ENCODE data around the gene JUP.

The JUP gene

GRCh38 chr17:41810659-41811548 lies 24.4 kb upstream of the JUP start:
- DNase-seq (ENCODE audit: low spot score) = no peak

GRCh38 chr17:41806685-41807445 lies 20.4 kb upstream of the JUP start:
- no peak for DNase-seq (ENCODE audit: low spot score)

- DNase-seq (ENCODE audit: low spot score) = no peak
Observed at GRCh38 chr17:41803049-41804020, 16.8 kb upstream of the JUP start.

GRCh38 chr17:41801374-41802271 lies 15.1 kb upstream of the JUP start:
- peak; percentile 87 for DNase-seq (ENCODE audit: low spot score)

- no peak for DNase-seq (ENCODE audit: low spot score)
Observed at GRCh38 chr17:41800601-41801373, 14.3 kb upstream of the JUP start.

GRCh38 chr17:41799366-41799765 lies 12.9 kb upstream of the JUP start:
- DNase-seq (ENCODE audit: low spot score) = no peak

GRCh38 chr17:41797377-41797776 lies 10.9 kb upstream of the JUP start:
- no peak for DNase-seq (ENCODE audit: low spot score)

- no peak for DNase-seq (ENCODE audit: low spot score)
Observed at GRCh38 chr17:41796121-41796895, 9.8 kb upstream of the JUP start.

- DNase-seq (ENCODE audit: low spot score) = no peak
Observed at GRCh38 chr17:41794540-41794975, 8.0 kb upstream of the JUP start.

GRCh38 chr17:41793784-41794539 lies 7.5 kb upstream of the JUP start:
- DNase-seq (ENCODE audit: low spot score) = no peak

GRCh38 chr17:41792845-41793783 lies 6.6 kb upstream of the JUP start:
- DNase-seq (ENCODE audit: low spot score) = no peak

GRCh38 chr17:41787021-41787418 lies 509 bp upstream of the JUP start:
- no peak for DNase-seq (ENCODE audit: low spot score)

- no peak for DNase-seq (ENCODE audit: low spot score)
Observed at GRCh38 chr17:41785859-41786226, 668 bp downstream of the JUP start.

GRCh38 chr17:41785091-41785858 lies 1.2 kb downstream of the JUP start:
- DNase-seq (ENCODE audit: low spot score) = no peak

GRCh38 chr17:41784207-41784744 lies 2.2 kb downstream of the JUP start:
- no peak for DNase-seq (ENCODE audit: low spot score)

- DNase-seq (ENCODE audit: low spot score) = no peak
Observed at GRCh38 chr17:41782142-41782541, 4.4 kb downstream of the JUP start.

Data from Ammon's horn (tissue), 1 donor.